HCT116 (cell line): ENCODE measurements around the gene CHTOP. TPM values are rescaled to one million over a fixed set of nuclear protein-coding genes. Genes with fewer than 3 reads are reported as not detected.

Source experiments
- ATAC-seq: fragments of 200-7000 bp; cut with Tn5 transposase; 2 replicates; pipeline ENCODE4 v1.9.1; 2020; ENCODE audit warnings: mild to moderate bottlenecking, moderate library complexity
- BruUV-seq: library from RNA; stranded (reverse); fragments of 400-500 nt; replicated peaks from 2 replicates; lab custom pipeline; 2021; lab: Mats Ljungman, UMichigan
- CTCF ChIA-PET: fragments of 300-600 bp; sonication (Branson Sonifier 250); formaldehyde crosslinking; loops from one replicate; lab custom pipeline; 2021; ENCODE audit warnings: antibody characterized with exemption; lab: Charles Lee
- POLR2A ChIA-PET: fragments of 300-600, 350-600 bp; sonication (Branson Sonifier 250); formaldehyde crosslinking; loops from one replicate; lab custom pipeline; 2021; ENCODE audit warnings: antibody characterized with exemption; lab: Charles Lee
- RAD21 ChIA-PET, 2 experiments: fragments of 300-600 bp; sonication (Branson Sonifier 250); formaldehyde crosslinking; loops; one replicate each; lab custom pipeline; 2023; ENCODE audit warnings: low total read pairs in 2 of 2; ENCODE audit not compliant: uncharacterized antibody in 2 of 2, unreplicated experiment in 2 of 2, low non-redundant PET in 1 of 2; lab: Charles Lee
- DNase-seq: peaks from one replicate; pipeline ENCODE4 v3.0.0-alpha.2; 2010; ENCODE audit warnings: low read depth, low spot score
- H2AFZ ChIP-seq: fragments of 200-600 bp; shearing (Covaris generic), sonication (generic); 2 replicates; pipeline ENCODE4 v1.6.1; 2017; ENCODE audit warnings: low read depth, mixed run types, mixed read lengths, antibody characterized with exemption, low read length; ENCODE audit not compliant: poor library complexity, severe bottlenecking
- H3K27ac ChIP-seq: 2 replicates; pipeline ENCODE4 v1.5.1; 2012; ENCODE audit warnings: low read depth, low read length
- H3K27me3 ChIP-seq: fragments of 200-600 bp; sonication (generic); 2 replicates; pipeline ENCODE4 v1.6.1; 2016; ENCODE audit warnings: mixed run types, low read length, mixed read lengths; ENCODE audit not compliant: insufficient read depth
- H3K36me3 ChIP-seq, 2 experiments: fragments of 200-500 bp in 1 of 2; fragments of 200-600 bp in 1 of 2; sonication (Bioruptor generic) in 1 of 2; sonication (generic) in 1 of 2; 2 replicates each; pipeline versions ENCODE4 v1.5.1 to v1.6.1; 2014 to 2016; ENCODE audit warnings: low read length in 2 of 2, inconsistent platforms in 1 of 2, mixed read lengths in 1 of 2, mixed run types in 1 of 2; ENCODE audit not compliant: insufficient read depth in 2 of 2, control insufficient read depth in 1 of 2
- H3K4me1 ChIP-seq, 2 experiments: fragments of 200-600 bp in 1 of 2; sonication (generic) in 1 of 2; 2 replicates each; pipeline versions ENCODE4 v1.5.1 to v1.6.1; 2012 to 2017; ENCODE audit warnings: low read length in 2 of 2, inconsistent platforms in 1 of 2, mild to moderate bottlenecking in 1 of 2, mixed read lengths in 1 of 2, mixed run types in 1 of 2, moderate library complexity in 1 of 2; ENCODE audit not compliant: insufficient read depth in 2 of 2, control insufficient read depth in 1 of 2
- H3K4me2 ChIP-seq: fragments of 200-600 bp; sonication (generic); 2 replicates; pipeline ENCODE4 v1.6.1; 2017; ENCODE audit warnings: mixed run types, low read length, mixed read lengths
- H3K4me3 ChIP-seq, 2 experiments: fragments of 200-600 bp in 1 of 2; sonication (generic) in 1 of 2; replicated peaks in 1 of 2; 2 replicates each; pipeline ENCODE4 v1.5.1; 2011 to 2016; ENCODE audit warnings: low read length in 2 of 2, control low read depth in 1 of 2, low read depth in 1 of 2, mild to moderate bottlenecking in 1 of 2, mixed read lengths in 1 of 2, mixed run types in 1 of 2
- H3K79me2 ChIP-seq: fragments of 200-600 bp; sonication (generic); 2 replicates; pipeline ENCODE4 v1.6.1; 2017; ENCODE audit warnings: mild to moderate bottlenecking, mixed run types, low read length, moderate library complexity, mixed read lengths; ENCODE audit not compliant: insufficient read depth
- H3K9ac ChIP-seq: fragments of 200-600 bp; sonication (generic); 2 replicates; pipeline ENCODE4 v1.6.1; 2016; ENCODE audit warnings: low read length, mixed read lengths
- H3K9me2 ChIP-seq: fragments of 200-600 bp; sonication (generic), shearing (Covaris generic); 2 replicates; pipeline ENCODE4 v1.6.1; 2017; ENCODE audit warnings: mixed run types, mild to moderate bottlenecking, moderate library complexity; ENCODE audit not compliant: insufficient read depth
- H3K9me3 ChIP-seq, 2 experiments: fragments of 200-500 bp in 1 of 2; fragments of 200-600 bp in 1 of 2; sonication (Bioruptor generic) in 1 of 2; sonication (generic) in 1 of 2; 2 replicates each; pipeline ENCODE4 v1.6.1; 2014 to 2017; ENCODE audit warnings: low read length in 2 of 2, mixed read lengths in 2 of 2, inconsistent platforms in 1 of 2, low read depth in 1 of 2, mild to moderate bottlenecking in 1 of 2, mixed run types in 1 of 2, moderate library complexity in 1 of 2; ENCODE audit not compliant: control insufficient read depth in 1 of 2, insufficient read depth in 1 of 2
- H4K20me1 ChIP-seq: fragments of 200-600 bp; sonication (generic), shearing (Covaris generic); 2 replicates; pipeline ENCODE4 v1.6.1; 2017; ENCODE audit warnings: mixed run types, mild to moderate bottlenecking, moderate library complexity; ENCODE audit not compliant: insufficient read depth
- EGR1 ChIP-seq: IDR thresholded peaks from 2 replicates; pipeline ENCODE4 v1.6.1; 2012; ENCODE audit warnings: low read depth
- FOSL1 ChIP-seq: IDR thresholded peaks from 2 replicates; pipeline ENCODE4 v1.6.1; 2012; ENCODE audit warnings: low read depth
- SRF ChIP-seq: IDR thresholded peaks from 2 replicates; pipeline ENCODE4 v1.6.1; 2012; ENCODE audit warnings: low read depth
- TCF7L2 ChIP-seq: IDR thresholded peaks from 2 replicates; pipeline ENCODE4 v1.7.0; 2011; ENCODE audit warnings: borderline replicate concordance, inconsistent platforms; ENCODE audit not compliant: insufficient read depth, insufficient read length; ENCODE audit errors: extremely low read depth
- YY1 ChIP-seq: IDR thresholded peaks from 2 replicates; pipeline ENCODE4 v1.6.1; 2011; ENCODE audit warnings: low read length, low read depth, moderate library complexity, mild to moderate bottlenecking; ENCODE audit not compliant: insufficient replicate concordance; ENCODE audit errors: extremely low read depth
- intact Hi-C: fragments of 100-400 bp; cut with micrococcal nuclease; formaldehyde crosslinking; loops from 2 replicates; pipeline ENCODE4 v1.10.0; 2022
- total RNA-seq: library from RNA; stranded (reverse); gene quantifications from one replicate; pipeline ENCODE4 v1.2.1, GENCODE V29; 2021; ENCODE audit not compliant: unreplicated experiment
- TF ChIP-seq, protein P1 (sequence below): IDR thresholded peaks from 2 replicates; pipeline ENCODE4 v1.6.1; 2012; ENCODE audit warnings: low read depth
- TF ChIP-seq, protein P2 (sequence below): IDR thresholded peaks from 2 replicates; pipeline ENCODE4 v1.6.1; 2012

The CHTOP gene
- total RNA-seq, 1 experiment from 2014 or later: 110 TPM

DNA sequence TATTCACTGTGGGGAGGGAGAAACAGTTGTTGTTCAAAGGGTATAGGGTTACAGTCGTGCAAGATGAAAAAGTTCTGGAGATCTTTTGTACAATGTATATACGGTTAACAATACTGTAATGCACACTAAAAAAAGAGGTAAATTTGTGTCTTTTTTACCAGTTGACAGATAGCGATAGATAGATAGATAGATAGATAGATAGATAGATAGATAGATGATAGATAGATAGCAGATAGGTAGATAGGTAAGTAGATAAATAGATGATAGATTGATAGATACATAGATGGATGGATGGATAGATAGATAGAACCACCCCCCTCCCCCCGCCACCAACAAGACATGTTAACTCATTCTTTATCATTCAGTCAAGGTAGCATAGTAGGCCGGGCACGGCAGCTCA is 31.1 kb upstream of the CHTOP start:
- H3K9me3 ChIP-seq: no peaks in the 10 kb centered on the region
- no peaks in the 10 kb centered on the region for H3K9me2 ChIP-seq
- no peak overlapping the region for H3K27ac ChIP-seq
- ATAC-seq (no peak), DNase-seq (no peak)
- H3K4me2 ChIP-seq: no peak overlapping the region
- no peak overlapping the region for H3K9ac ChIP-seq
- H3K27me3 ChIP-seq: no peaks in the 10 kb centered on the region
- no TSS peak for BruUV-seq
- ChIA-PET POLR2A (interaction anchor here (0.7 to 2.2 kb wide), 4 partner anchors 10 to 70 kb away, joined by 3 to 10 read pairs (median 4); partner anchors contain the start of genes S100A13 and S100A16), CTCF (no interaction called here), RAD21 (no interaction called here)
- peaks cover 9% of the 10 kb centered on the region; the same call in 1 of the 2 replicates for H3K79me2 ChIP-seq
- TF ChIP-seq FOSL1 (no peak), TCF7L2 (no peak), YY1 (no peak), EGR1 (no peak), SRF (no peak)
- TF ChIP-seq, protein P1, sequence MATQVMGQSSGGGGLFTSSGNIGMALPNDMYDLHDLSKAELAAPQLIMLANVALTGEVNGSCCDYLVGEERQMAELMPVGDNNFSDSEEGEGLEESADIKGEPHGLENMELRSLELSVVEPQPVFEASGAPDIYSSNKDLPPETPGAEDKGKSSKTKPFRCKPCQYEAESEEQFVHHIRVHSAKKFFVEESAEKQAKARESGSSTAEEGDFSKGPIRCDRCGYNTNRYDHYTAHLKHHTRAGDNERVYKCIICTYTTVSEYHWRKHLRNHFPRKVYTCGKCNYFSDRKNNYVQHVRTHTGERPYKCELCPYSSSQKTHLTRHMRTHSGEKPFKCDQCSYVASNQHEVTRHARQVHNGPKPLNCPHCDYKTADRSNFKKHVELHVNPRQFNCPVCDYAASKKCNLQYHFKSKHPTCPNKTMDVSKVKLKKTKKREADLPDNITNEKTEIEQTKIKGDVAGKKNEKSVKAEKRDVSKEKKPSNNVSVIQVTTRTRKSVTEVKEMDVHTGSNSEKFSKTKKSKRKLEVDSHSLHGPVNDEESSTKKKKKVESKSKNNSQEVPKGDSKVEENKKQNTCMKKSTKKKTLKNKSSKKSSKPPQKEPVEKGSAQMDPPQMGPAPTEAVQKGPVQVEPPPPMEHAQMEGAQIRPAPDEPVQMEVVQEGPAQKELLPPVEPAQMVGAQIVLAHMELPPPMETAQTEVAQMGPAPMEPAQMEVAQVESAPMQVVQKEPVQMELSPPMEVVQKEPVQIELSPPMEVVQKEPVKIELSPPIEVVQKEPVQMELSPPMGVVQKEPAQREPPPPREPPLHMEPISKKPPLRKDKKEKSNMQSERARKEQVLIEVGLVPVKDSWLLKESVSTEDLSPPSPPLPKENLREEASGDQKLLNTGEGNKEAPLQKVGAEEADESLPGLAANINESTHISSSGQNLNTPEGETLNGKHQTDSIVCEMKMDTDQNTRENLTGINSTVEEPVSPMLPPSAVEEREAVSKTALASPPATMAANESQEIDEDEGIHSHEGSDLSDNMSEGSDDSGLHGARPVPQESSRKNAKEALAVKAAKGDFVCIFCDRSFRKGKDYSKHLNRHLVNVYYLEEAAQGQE: no peak
- TF ChIP-seq, protein P2, sequence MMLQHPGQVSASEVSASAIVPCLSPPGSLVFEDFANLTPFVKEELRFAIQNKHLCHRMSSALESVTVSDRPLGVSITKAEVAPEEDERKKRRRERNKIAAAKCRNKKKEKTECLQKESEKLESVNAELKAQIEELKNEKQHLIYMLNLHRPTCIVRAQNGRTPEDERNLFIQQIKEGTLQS: no peak
- intact Hi-C loops: no loop called here
- no peak overlapping the region for H2AFZ ChIP-seq
- H4K20me1 ChIP-seq: no peaks in the 10 kb centered on the region
- no peak overlapping the region for H3K4me3 ChIP-seq
- peaks cover 3 to 17% of the 10 kb centered on the region in 2 experiments; a peak in 3 of 4 replicates for H3K36me3 ChIP-seq
- peaks cover 5 to 21% of the 10 kb centered on the region in 2 experiments for H3K4me1 ChIP-seq
